ENCODE measurements around the gene MAP2K7. TPM values are rescaled to one million over a fixed set of nuclear protein-coding genes. Genes with fewer than 3 reads are reported as not detected.
"Not testable (repeated sequence)": the region's sequence is repeated elsewhere in the genome, so short reads cannot be mapped to it uniquely, and the experiment has no call there.

The MAP2K7 gene
- total and polyA plus RNA-seq, 11 donors: 11.6 to 35.5 (median 23.5) TPM

DNA sequence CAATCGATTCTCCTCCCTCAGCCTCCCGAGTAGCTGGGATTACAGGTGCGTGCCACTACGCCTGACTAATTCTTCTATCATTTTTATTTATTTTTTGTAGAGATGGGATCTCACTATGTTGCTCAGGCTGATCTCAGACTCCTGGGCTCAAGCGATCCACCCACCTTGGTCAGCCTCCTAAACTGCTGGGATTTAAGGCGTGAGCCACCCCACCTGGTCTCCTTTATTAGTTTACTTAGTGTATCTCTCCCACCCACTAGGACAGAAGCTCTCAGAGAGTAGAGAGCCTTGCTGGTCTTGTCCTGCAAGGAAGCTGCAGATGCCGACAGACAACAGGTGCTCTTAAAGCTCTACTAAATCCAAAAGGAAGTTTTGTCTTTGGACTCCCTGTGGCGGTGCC lies 17.9 kb upstream of the MAP2K7 start:
- ATAC-seq (no peak), DNase-seq (no peak)
- Histone ChIP-seq H3K4me1 (peaks cover 0 to 7% (median 0%) of the 10 kb centered on the region in 12 donors), H3K27ac (no peak overlapping the region), H3K27me3 (peaks cover 4 to 32% (median 10%) of the 10 kb centered on the region in 9 donors), H3K4me3 (no peak overlapping the region), H3K9me3 (no peaks in the 10 kb centered on the region), H3K36me3 (no peaks in the 10 kb centered on the region)
- 86 to 90% (median 89%) methylated on average over 8 of the region's 8 CpGs for WGBS, 4 donors
- TF ChIP-seq, protein P1, sequence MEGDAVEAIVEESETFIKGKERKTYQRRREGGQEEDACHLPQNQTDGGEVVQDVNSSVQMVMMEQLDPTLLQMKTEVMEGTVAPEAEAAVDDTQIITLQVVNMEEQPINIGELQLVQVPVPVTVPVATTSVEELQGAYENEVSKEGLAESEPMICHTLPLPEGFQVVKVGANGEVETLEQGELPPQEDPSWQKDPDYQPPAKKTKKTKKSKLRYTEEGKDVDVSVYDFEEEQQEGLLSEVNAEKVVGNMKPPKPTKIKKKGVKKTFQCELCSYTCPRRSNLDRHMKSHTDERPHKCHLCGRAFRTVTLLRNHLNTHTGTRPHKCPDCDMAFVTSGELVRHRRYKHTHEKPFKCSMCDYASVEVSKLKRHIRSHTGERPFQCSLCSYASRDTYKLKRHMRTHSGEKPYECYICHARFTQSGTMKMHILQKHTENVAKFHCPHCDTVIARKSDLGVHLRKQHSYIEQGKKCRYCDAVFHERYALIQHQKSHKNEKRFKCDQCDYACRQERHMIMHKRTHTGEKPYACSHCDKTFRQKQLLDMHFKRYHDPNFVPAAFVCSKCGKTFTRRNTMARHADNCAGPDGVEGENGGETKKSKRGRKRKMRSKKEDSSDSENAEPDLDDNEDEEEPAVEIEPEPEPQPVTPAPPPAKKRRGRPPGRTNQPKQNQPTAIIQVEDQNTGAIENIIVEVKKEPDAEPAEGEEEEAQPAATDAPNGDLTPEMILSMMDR (IDR thresholded peaks at IDR 0.05): no peak
- TF ChIP-seq POLR2A (IDR thresholded peaks at IDR 0.05): no peak
- intact Hi-C loops (cut with DNase I): no loop called here

DNA sequence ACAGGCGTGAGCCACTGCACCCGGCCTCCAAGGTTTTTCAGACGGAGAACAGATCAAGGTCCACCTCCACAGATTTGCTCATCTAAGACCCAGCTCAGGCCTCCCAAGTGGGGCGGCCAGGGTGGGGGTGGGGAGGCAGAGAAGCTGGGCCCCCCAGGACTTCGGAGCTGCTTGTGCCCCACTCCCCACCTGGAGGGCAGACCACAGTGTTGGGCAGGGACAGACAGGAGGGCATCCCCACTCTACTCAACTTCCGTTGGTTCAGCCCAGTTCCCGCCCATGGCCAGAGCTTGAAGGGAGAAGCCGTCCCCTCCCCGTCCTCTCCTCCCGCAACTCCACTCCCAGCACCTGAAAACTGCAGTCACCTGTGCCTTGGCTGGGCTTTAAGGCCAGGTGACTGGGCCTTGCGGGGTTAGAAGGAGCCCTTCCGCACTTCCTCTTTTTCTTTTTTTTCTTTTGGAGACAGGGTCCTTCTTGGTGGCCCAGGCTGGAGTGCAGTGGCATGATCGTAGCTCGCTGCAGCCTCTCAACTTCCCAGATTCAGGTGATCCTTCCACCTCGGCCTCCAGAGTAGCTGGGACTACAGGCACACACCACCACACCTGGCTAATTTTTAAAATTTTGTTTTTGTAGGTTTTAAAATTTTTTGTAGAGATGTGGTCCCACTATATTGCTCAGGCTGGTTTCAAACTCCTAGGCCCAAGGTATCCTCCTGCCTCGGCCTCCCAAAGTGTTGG lies 16.1 kb upstream of the MAP2K7 start:
- no peak for DNase-seq
- intact Hi-C loops (cut with DNase I): no loop called here
- Histone ChIP-seq H3K4me1 (peaks cover 0 to 7% (median 0%) of the 10 kb centered on the region in 12 donors), H3K27me3 (peaks cover 4 to 32% (median 10%) of the 10 kb centered on the region in 9 donors), H3K9me3 (no peaks in the 10 kb centered on the region), H3K4me3 (no peak overlapping the region), H3K36me3 (no peaks in the 10 kb centered on the region), H3K27ac (no peak overlapping the region)
- WGBS, 4 donors: 79 to 83% (median 80%) methylated on average over 13 to 16 of the region's 16 CpGs
- no peak for ATAC-seq
- TF ChIP-seq, protein P1 (IDR thresholded peaks at IDR 0.05): no peak

DNA sequence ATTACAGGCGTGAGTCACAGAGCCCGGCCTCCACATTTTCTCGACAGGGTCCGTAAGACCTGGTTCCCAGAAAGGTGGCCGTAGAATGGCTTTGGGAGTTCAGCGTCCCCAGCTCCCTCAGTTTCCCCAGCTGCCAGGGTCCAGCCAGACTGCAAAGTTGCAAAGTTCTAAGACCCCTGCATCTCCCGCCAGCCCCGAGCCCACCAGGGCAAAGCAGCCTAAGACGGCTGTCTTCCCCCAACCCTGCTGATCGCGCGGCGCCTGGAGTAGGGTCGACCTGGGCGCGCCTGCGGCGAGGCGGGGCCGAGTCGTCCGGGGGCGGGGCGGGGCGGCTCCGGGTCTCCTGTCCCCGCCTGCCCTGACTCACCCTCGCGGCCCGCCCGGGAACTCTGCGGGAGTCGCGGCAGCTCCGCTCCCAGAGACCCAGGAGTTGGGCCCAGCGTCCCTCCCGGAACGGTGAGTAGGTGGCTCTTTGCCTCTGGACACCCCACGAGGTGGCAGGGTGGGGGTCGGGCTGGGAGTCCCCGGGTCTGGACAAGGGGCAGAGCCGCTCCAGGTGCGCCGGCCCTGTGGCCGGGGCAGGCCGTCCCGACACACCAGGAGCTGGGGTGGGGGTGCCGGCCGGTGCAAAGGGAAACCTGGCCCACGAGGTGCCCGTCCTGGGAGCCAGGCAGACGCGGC lies 15.4 kb upstream of the MAP2K7 start, which contains the start of gene LRRC8E:
Gene LRRC8E (plus strand): TSS at position 366 of the 681 bp plus-strand sequence. CDS start 7,094 bp downstream, outside the sequence.
- WGBS, 4 donors: 9 to 35% (median 15%) methylated on average over 9 to 53 of the region's 53 CpGs
- intact Hi-C loops (cut with DNase I): no loop called here
- Histone ChIP-seq H3K4me3 (peak within 1 kb of the TSS; percentile 1 to 52 (median 36)), H3K36me3 (no peaks in the 10 kb centered on the region), H3K27me3 (peaks cover 4 to 34% (median 10%) of the 10 kb centered on the region in 9 donors), H3K27ac (no peak within 1 kb of the TSS), H3K4me1 (peaks cover 0 to 7% (median 0%) of the 10 kb centered on the region in 12 donors), H3K9me3 (no peaks in the 10 kb centered on the region)
- ATAC-seq: peak in 3 of 4 donors; percentile 52 to 93 (median 85)
- no peak for TF ChIP-seq POLR2A (IDR thresholded peaks at IDR 0.05)
- TF ChIP-seq, protein P1 (IDR thresholded peaks at IDR 0.05): no peak
- peak in 2 of 5 donors; percentile 25 to 56 for DNase-seq

DNA sequence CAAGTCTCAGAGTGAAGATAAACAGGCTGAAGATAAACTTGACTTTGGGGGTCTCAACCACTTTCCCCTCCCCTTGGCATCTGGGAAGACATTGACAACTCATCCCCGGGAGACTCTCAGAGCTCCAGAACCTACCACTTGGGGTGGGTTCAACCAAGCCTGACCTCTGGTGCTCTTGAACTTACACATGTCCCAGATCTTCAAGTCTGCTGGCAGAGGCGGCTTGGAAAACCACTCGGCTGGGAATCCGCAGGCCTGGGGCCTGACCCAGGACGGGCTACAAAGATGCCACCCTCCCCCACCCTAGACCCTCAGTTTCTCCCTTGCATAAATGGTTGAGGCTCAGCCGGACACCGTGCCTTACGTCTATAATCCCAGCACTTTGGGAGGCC lies 14.9 kb upstream of the MAP2K7 start:
- Histone ChIP-seq H3K4me3 (peak overlapping the region in 10 of 12 donors; percentile 1 to 52 (median 39)), H3K9me3 (no peaks in the 10 kb centered on the region), H3K27me3 (peaks cover 4 to 38% (median 10%) of the 10 kb centered on the region in 9 donors), H3K36me3 (no peaks in the 10 kb centered on the region), H3K4me1 (peaks cover 0 to 7% (median 0%) of the 10 kb centered on the region in 12 donors), H3K27ac (no peak overlapping the region)
- ATAC-seq (no peak), DNase-seq (no peak)
- intact Hi-C loops (cut with DNase I): no loop called here
- 51 to 80% (median 77%) methylated on average over 3 to 8 of the region's 8 CpGs for WGBS, 4 donors
- TF ChIP-seq, protein P1 (IDR thresholded peaks at IDR 0.05): no peak
- no peak for TF ChIP-seq POLR2A (IDR thresholded peaks at IDR 0.05)

DNA sequence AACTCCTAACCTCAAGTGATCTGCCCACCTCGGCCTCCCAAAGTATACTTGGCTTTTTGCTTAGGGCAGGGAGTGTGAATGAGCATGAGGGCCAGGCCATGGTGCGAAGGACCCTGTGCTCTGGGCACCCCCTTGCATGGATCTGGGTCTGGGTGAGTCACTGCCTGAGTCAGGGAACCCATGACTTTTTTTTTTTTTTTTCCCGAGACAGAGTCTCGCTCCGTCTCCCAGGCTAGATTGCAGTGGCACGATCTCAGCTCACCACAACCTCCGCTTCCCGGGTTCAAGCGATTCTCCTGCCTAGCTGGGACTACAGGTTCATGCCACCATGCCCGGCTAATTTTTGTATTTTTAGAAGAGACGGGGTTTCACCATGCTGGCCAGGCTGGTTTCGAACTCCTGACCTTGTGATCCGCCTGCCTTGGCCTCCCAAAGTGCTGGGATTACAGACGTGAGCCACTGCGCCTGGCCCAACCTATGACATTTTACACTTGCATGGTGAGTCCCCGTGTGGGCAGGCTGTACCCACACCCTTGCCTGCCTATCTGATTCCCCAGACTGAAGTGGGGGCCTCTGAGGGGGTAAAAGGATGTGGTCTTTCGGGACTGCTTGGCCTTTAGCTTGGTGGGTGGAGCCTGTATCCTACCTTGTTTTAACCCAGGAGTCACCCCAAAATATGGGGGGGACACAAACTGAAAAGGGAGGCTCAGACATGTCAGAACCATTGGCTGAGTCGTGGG lies 10.1 kb upstream of the MAP2K7 start:
- DNase-seq; H3K4me1 ChIP-seq; intact Hi-C loops (cut with DNase I); H3K9me3 ChIP-seq; ATAC-seq; H3K4me3 ChIP-seq; H3K27ac ChIP-seq; H3K36me3 ChIP-seq: not testable (repeated sequence)
- 82 to 84% (median 83%) methylated on average over 18 of the region's 18 CpGs for WGBS, 4 donors
- H3K27me3 ChIP-seq: peaks cover 0 to 35% (median 3%) of the 10 kb centered on the region in 9 donors
